Ovary (tissue), 3 donors: Measurements from ENCODE around the gene ZSCAN21.

Experiments
- CTCF ChIP-seq, 3 donors: fragments of 450-650 bp in 2 of 3; fragments of 200-600 bp in 1 of 3; IDR thresholded peaks; one replicate each; pipeline versions ENCODE4 v1.5.1 to v1.8.0; 2016 to 2022; ENCODE audit warnings: antibody characterized with exemption in 3 of 3, mild to moderate bottlenecking in 1 of 3
- POLR2A ChIP-seq: fragments of 450-650 bp; IDR thresholded peaks from one replicate; pipeline ENCODE4 v1.6.1; 2017; ENCODE audit warnings: antibody characterized with exemption, mild to moderate bottlenecking, moderate library complexity
- donor health status: DM: no; HTN: no; CAD: no.

- TF ChIP-seq POLR2A (no peak), CTCF (IDR thresholded peaks at IDR 0.05) (no peak)
Observed at GRCh38 chr7:100111156-100111555, 61.6 kb downstream of the ZSCAN21 start.
